Measurements from ENCODE around the gene SMIM28. TPM values are rescaled to one million over a fixed set of nuclear protein-coding genes. Genes with fewer than 3 reads are reported as not detected.

The SMIM28 gene
- not detected for polyA plus RNA-seq (2012; ENCODE audit: low read depth, missing spikeins)

- TF ChIP-seq POLR2AphosphoS5 (IDR thresholded peaks at IDR 0.05; ENCODE audit: low read depth, low read length) (no peak), POU2F2 (IDR thresholded peaks at IDR 0.05; ENCODE audit: low read depth, low read length) (no peak), POLR2A (IDR thresholded peaks at IDR 0.05; ENCODE audit: low read depth, low read length) (no peak), TAF1 (IDR thresholded peaks at IDR 0.05; ENCODE audit: low read depth, low read length) (no peak), PAX5 (IDR thresholded peaks at IDR 0.05; ENCODE audit: insufficient read depth, low read length, severe bottlenecking) (no peak), SPI1 (IDR thresholded peaks at IDR 0.05; ENCODE audit: low read depth, low read length) (no peak)
- DNase-seq (ENCODE audit: insufficient read length, low spot score) (no peak), FAIRE-seq (no peak)
Measured at GRCh38 chr6:138377844-138378243, at the start of gene SMIM28. Gene SMIM28 (plus strand): TSS chr6:138377905. CDS start chr6:138378073, 168 bp downstream.

- FAIRE-seq (no peak), DNase-seq (ENCODE audit: insufficient read length, low spot score) (no peak)
- no peak for TF ChIP-seq PAX5 (IDR thresholded peaks at IDR 0.05; ENCODE audit: insufficient read depth, low read length, severe bottlenecking)
- no peak for TF ChIP-seq SPI1 (IDR thresholded peaks at IDR 0.05; ENCODE audit: low read depth, low read length)
- TF ChIP-seq POU2F2 (IDR thresholded peaks at IDR 0.05; ENCODE audit: low read depth, low read length) = no peak
- no peak for TF ChIP-seq POLR2A (IDR thresholded peaks at IDR 0.05; ENCODE audit: low read depth, low read length)
- TF ChIP-seq POLR2AphosphoS5 (IDR thresholded peaks at IDR 0.05; ENCODE audit: low read depth, low read length) = no peak
- TF ChIP-seq TAF1 (IDR thresholded peaks at IDR 0.05; ENCODE audit: low read depth, low read length) = no peak
Measured at GRCh38 chr6:138328210-138328609, 49.5 kb upstream of the SMIM28 start.

DNA sequence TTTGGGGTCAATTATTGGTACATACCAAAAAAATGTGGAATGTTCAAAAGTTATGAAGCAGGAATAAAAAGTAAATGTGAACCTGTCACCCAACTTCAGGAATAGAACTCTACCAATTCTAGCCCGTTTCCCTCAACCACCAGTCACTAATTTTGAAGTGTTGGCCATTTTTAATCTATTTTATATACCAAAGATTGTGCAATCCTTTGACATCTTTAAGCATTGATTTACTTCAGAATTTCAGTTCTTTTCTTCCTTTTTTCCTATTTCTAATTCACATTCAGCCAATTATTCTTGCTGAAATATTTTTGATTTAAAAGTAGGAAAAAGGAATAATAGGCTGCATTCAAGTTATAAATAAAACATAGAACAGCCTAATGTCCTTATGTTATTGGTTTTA is 46.9 kb upstream of the SMIM28 start:
- no peak for DNase-seq (ENCODE audit: insufficient read length, low spot score)
- TF ChIP-seq POU2F2 (IDR thresholded peaks at IDR 0.05; ENCODE audit: low read depth, low read length) = no peak
- no peak for TF ChIP-seq SPI1 (IDR thresholded peaks at IDR 0.05; ENCODE audit: low read depth, low read length)
- TF ChIP-seq POLR2A (IDR thresholded peaks at IDR 0.05; ENCODE audit: low read depth, low read length) = no peak
- no peak for TF ChIP-seq TAF1 (IDR thresholded peaks at IDR 0.05; ENCODE audit: low read depth, low read length)
- TF ChIP-seq POLR2AphosphoS5 (IDR thresholded peaks at IDR 0.05; ENCODE audit: low read depth, low read length) = no peak
- no peak for TF ChIP-seq PAX5 (IDR thresholded peaks at IDR 0.05; ENCODE audit: insufficient read depth, low read length, severe bottlenecking)
- FAIRE-seq = no peak

GRCh38 chr6:138331444-138331843 is 46.3 kb upstream of the SMIM28 start:
- DNase-seq (ENCODE audit: insufficient read length, low spot score) (no peak), FAIRE-seq (no peak)
- TF ChIP-seq POLR2AphosphoS5 (IDR thresholded peaks at IDR 0.05; ENCODE audit: low read depth, low read length) (no peak), SPI1 (IDR thresholded peaks at IDR 0.05; ENCODE audit: low read depth, low read length) (no peak), POLR2A (IDR thresholded peaks at IDR 0.05; ENCODE audit: low read depth, low read length) (no peak), POU2F2 (IDR thresholded peaks at IDR 0.05; ENCODE audit: low read depth, low read length) (no peak), TAF1 (IDR thresholded peaks at IDR 0.05; ENCODE audit: low read depth, low read length) (no peak), PAX5 (IDR thresholded peaks at IDR 0.05; ENCODE audit: insufficient read depth, low read length, severe bottlenecking) (no peak)

DNA sequence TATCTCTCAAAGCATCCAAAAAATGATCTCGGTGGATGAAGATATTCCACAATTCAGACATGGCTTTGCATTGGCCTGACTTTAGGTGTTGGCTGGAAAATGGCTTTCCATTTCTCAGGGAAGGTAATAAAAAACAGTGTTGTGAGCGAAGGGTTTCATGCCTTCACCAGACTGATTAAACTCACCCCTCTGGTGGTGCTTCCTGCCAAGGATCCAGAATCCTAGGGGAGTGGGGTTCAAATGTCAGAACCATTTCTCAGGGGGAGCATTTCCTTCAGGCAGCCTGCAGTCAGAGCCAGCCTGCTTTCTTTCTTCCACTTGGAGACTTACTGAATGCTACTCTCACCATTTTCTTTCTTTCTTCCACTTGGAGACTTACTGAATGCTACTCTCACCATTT is 45.7 kb upstream of the SMIM28 start:
- FAIRE-seq (no peak), DNase-seq (ENCODE audit: insufficient read length, low spot score) (no peak)
- no peak for TF ChIP-seq PAX5 (IDR thresholded peaks at IDR 0.05; ENCODE audit: insufficient read depth, low read length, severe bottlenecking)
- no peak for TF ChIP-seq POLR2A (IDR thresholded peaks at IDR 0.05; ENCODE audit: low read depth, low read length)
- TF ChIP-seq SPI1 (IDR thresholded peaks at IDR 0.05; ENCODE audit: low read depth, low read length) = no peak
- TF ChIP-seq TAF1 (IDR thresholded peaks at IDR 0.05; ENCODE audit: low read depth, low read length) = no peak
- TF ChIP-seq POU2F2 (IDR thresholded peaks at IDR 0.05; ENCODE audit: low read depth, low read length) = no peak
- TF ChIP-seq POLR2AphosphoS5 (IDR thresholded peaks at IDR 0.05; ENCODE audit: low read depth, low read length) = no peak

DNA sequence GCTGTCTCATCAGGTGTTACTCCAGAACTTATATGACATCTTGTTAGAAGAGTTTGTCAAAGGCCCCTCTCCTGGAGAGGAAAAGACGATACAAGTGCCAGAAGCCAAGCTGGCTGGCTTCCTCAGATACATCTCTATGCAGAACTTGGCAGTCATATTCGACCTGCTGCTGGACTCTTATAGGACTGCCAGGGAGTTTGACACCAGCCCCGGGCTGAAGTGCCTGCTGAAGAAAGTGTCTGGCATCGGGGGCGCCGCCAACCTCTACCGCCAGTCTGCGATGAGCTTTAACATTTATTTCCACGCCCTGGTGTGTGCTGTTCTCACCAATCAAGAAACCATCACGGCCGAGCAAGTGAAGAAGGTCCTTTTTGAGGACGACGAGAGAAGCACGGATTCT is 43.7 kb upstream of the SMIM28 start:
- no peak for FAIRE-seq
- TF ChIP-seq TAF1 (IDR thresholded peaks at IDR 0.05; ENCODE audit: low read depth, low read length) (no peak), PAX5 (IDR thresholded peaks at IDR 0.05; ENCODE audit: insufficient read depth, low read length, severe bottlenecking) (no peak), POLR2AphosphoS5 (IDR thresholded peaks at IDR 0.05; ENCODE audit: low read depth, low read length) (no peak), POU2F2 (IDR thresholded peaks at IDR 0.05; ENCODE audit: low read depth, low read length) (no peak), POLR2A (IDR thresholded peaks at IDR 0.05; ENCODE audit: low read depth, low read length) (no peak), SPI1 (IDR thresholded peaks at IDR 0.05; ENCODE audit: low read depth, low read length) (no peak)

GRCh38 chr6:138334963-138335362 is 42.7 kb upstream of the SMIM28 start:
- no peak for TF ChIP-seq POLR2AphosphoS5 (IDR thresholded peaks at IDR 0.05; ENCODE audit: low read depth, low read length)
- no peak for TF ChIP-seq PAX5 (IDR thresholded peaks at IDR 0.05; ENCODE audit: insufficient read depth, low read length, severe bottlenecking)
- TF ChIP-seq POU2F2 (IDR thresholded peaks at IDR 0.05; ENCODE audit: low read depth, low read length) = no peak
- TF ChIP-seq SPI1 (IDR thresholded peaks at IDR 0.05; ENCODE audit: low read depth, low read length) = no peak
- TF ChIP-seq TAF1 (IDR thresholded peaks at IDR 0.05; ENCODE audit: low read depth, low read length) = no peak
- no peak for TF ChIP-seq POLR2A (IDR thresholded peaks at IDR 0.05; ENCODE audit: low read depth, low read length)
- no peak for FAIRE-seq

More for the DNA sequence above, 43.7 kb upstream of the SMIM28 start:
- DNase-seq (ENCODE audit: insufficient read length, low spot score) = no peak

DNA sequence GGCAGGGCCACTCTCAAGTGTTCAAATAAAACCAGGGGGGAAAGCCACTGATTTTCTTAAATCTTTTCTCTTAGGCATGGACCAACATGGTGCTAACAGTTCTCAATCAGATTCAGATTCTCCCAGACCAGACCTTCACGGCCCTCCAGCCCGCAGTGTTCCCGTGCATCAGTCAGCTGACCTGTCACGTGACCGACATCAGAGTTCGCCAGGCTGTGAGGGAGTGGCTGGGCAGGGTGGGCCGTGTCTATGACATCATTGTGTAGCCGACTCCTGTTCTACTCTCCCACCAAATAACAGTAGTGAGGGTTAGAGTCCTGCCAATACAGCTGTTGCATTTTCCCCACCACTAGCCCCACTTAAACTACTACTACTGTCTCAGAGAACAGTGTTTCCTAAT is 41.5 kb upstream of the SMIM28 start:
- TF ChIP-seq SPI1 (IDR thresholded peaks at IDR 0.05; ENCODE audit: low read depth, low read length) (no peak), POLR2AphosphoS5 (IDR thresholded peaks at IDR 0.05; ENCODE audit: low read depth, low read length) (no peak), TAF1 (IDR thresholded peaks at IDR 0.05; ENCODE audit: low read depth, low read length) (no peak), POLR2A (IDR thresholded peaks at IDR 0.05; ENCODE audit: low read depth, low read length) (no peak), POU2F2 (IDR thresholded peaks at IDR 0.05; ENCODE audit: low read depth, low read length) (no peak), PAX5 (IDR thresholded peaks at IDR 0.05; ENCODE audit: insufficient read depth, low read length, severe bottlenecking) (no peak)
- DNase-seq (ENCODE audit: insufficient read length, low spot score) (no peak), FAIRE-seq (no peak)

More at GRCh38 chr6:138334963-138335362, 42.7 kb upstream of the SMIM28 start:
- DNase-seq (ENCODE audit: insufficient read length, low spot score) = no peak

DNA sequence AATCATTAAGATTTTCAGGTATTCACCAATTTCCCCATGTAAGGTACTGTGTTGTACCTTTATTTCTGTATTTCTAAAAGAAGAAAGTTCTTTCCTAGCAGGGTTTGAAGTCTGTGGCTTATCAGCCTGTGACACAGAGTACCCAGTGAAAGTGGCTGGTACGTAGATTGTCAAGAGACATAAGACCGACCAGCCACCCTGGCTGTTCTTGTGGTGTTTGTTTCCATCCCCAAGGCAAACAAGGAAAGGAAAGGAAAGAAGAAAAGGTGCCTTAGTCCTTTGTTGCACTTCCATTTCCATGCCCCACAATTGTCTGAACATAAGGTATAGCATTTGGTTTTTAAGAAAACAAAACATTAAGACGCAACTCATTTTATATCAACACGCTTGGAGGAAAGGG is 40.6 kb upstream of the SMIM28 start:
- TF ChIP-seq PAX5 (IDR thresholded peaks at IDR 0.05; ENCODE audit: insufficient read depth, low read length, severe bottlenecking) = no peak
- TF ChIP-seq POU2F2 (IDR thresholded peaks at IDR 0.05; ENCODE audit: low read depth, low read length) = no peak
- TF ChIP-seq SPI1 (IDR thresholded peaks at IDR 0.05; ENCODE audit: low read depth, low read length) = no peak
- TF ChIP-seq POLR2A (IDR thresholded peaks at IDR 0.05; ENCODE audit: low read depth, low read length) = no peak
- DNase-seq (ENCODE audit: insufficient read length, low spot score) (no peak), FAIRE-seq (no peak)

DNA sequence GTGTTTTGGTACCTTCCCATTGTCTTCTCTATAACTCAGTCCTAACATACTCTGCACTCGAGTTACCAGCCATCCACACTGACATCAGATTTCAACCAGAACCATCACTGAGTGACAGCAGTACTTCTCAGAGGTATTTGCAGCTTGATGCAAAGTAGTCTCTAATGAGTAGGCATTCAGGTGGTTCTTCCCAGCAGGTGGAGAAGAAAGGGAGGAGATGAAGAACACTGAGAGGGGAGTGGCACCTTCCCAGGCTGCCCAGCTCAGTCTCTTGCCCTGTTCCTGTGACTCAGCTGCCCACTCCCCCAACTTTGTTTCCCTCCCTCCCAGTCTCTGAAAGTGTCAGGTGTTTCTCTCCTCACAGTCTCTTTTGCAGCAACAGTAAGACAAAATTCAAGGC is 38.7 kb upstream of the SMIM28 start:
- TF ChIP-seq POU2F2 (IDR thresholded peaks at IDR 0.05; ENCODE audit: low read depth, low read length) = no peak
- no peak for TF ChIP-seq PAX5 (IDR thresholded peaks at IDR 0.05; ENCODE audit: insufficient read depth, low read length, severe bottlenecking)
- FAIRE-seq = no peak
- no peak for DNase-seq (ENCODE audit: insufficient read length, low spot score)

Measured in GM12891 (cell line).